H9 (cell line): ENCODE data around the gene NFAM1. TPM values are rescaled to one million over a fixed set of nuclear protein-coding genes. Genes with fewer than 3 reads are reported as not detected.

Experiments used
- DNase-seq: peaks from one replicate; pipeline ENCODE4 v3.0.0-alpha.2; 2017
- H2AFZ ChIP-seq: one replicate; pipeline ENCODE4 v1.6.1; 2013; ENCODE audit warnings: mild to moderate bottlenecking, low read length, control low read depth, moderate library complexity
- H2AK5ac ChIP-seq: 2 replicates; pipeline ENCODE4 v1.6.1; 2013; ENCODE audit warnings: low read length, control low read depth, mixed read lengths; ENCODE audit not compliant: insufficient read length
- H2BK120ac ChIP-seq: one replicate; pipeline ENCODE4 v1.6.1; 2013; ENCODE audit warnings: low read depth, mild to moderate bottlenecking, low read length, control low read depth, inconsistent platforms; ENCODE audit not compliant: poor library complexity, severe bottlenecking
- H2BK12ac ChIP-seq: 2 replicates; pipeline ENCODE4 v1.6.1; 2013; ENCODE audit warnings: low read length, control low read depth, mixed read lengths, low read depth; ENCODE audit not compliant: insufficient read length
- H2BK15ac ChIP-seq: 2 replicates; pipeline ENCODE4 v1.6.1; 2013; ENCODE audit warnings: low read depth, low read length, control low read depth
- H2BK20ac ChIP-seq: one replicate; pipeline ENCODE4 v1.6.1; 2013; ENCODE audit warnings: low read depth, mild to moderate bottlenecking, low read length, control low read depth, inconsistent platforms; ENCODE audit not compliant: poor library complexity, severe bottlenecking
- H2BK5ac ChIP-seq: 2 replicates; pipeline ENCODE4 v1.6.1; 2013; ENCODE audit warnings: low read length, control low read depth, mixed read lengths; ENCODE audit not compliant: insufficient read length
- H3K14ac ChIP-seq: 2 replicates; pipeline ENCODE4 v1.6.1; 2013; ENCODE audit warnings: low read length, control low read depth; ENCODE audit not compliant: insufficient read depth
- H3K18ac ChIP-seq: 2 replicates; pipeline ENCODE4 v1.6.1; 2013; ENCODE audit warnings: low read depth, mild to moderate bottlenecking, mixed read lengths, low read length, control low read depth; ENCODE audit not compliant: insufficient read length
- H3K23ac ChIP-seq: 2 replicates; pipeline ENCODE4 v1.6.1; 2013; ENCODE audit warnings: low read length, control low read depth, mixed read lengths, low read depth; ENCODE audit not compliant: insufficient read length
- H3K23me2 ChIP-seq: 2 replicates; pipeline ENCODE4 v1.6.1; 2013; ENCODE audit warnings: low read depth, mild to moderate bottlenecking, mixed read lengths, low read length, control low read depth; ENCODE audit not compliant: insufficient read length, poor library complexity, severe bottlenecking
- H3K27ac ChIP-seq: 2 replicates; pipeline ENCODE4 v1.5.1; 2013; ENCODE audit warnings: low read length, control low read depth, mixed read lengths, low read depth; ENCODE audit not compliant: insufficient read length
- H3K27me3 ChIP-seq: 2 replicates; pipeline ENCODE4 v1.6.1; 2013; ENCODE audit warnings: low read length, control low read depth, inconsistent platforms; ENCODE audit not compliant: insufficient read depth
- H3K4ac ChIP-seq: 2 replicates; pipeline ENCODE4 v1.6.1; 2013; ENCODE audit warnings: low read depth, mild to moderate bottlenecking, control low read depth, inconsistent platforms, low read length, moderate library complexity
- H3K4me1 ChIP-seq: 2 replicates; pipeline ENCODE4 v1.6.1; 2013; ENCODE audit warnings: low read length, control low read depth, inconsistent platforms; ENCODE audit not compliant: insufficient read depth
- H3K4me2 ChIP-seq: 2 replicates; pipeline ENCODE4 v1.6.1; 2013; ENCODE audit warnings: low read length, control low read depth, mixed read lengths; ENCODE audit not compliant: insufficient read length, insufficient read depth
- H3K56ac ChIP-seq: 2 replicates; pipeline ENCODE4 v1.6.1; 2013; ENCODE audit warnings: low read depth, mild to moderate bottlenecking, mixed read lengths, low read length, control low read depth; ENCODE audit not compliant: insufficient read length
- H3K79me1 ChIP-seq: 2 replicates; pipeline ENCODE4 v1.6.1; 2013; ENCODE audit warnings: low read depth, mild to moderate bottlenecking, moderate library complexity, low read length, control low read depth, inconsistent platforms; ENCODE audit not compliant: insufficient read depth, poor library complexity, severe bottlenecking
- H3K79me2 ChIP-seq: 2 replicates; pipeline ENCODE4 v1.6.1; 2013; ENCODE audit warnings: low read length, control low read depth, inconsistent platforms; ENCODE audit not compliant: insufficient read depth
- H3K9ac ChIP-seq: 2 replicates; pipeline ENCODE4 v1.6.1; 2013; ENCODE audit warnings: low read length, control low read depth, mixed read lengths; ENCODE audit not compliant: insufficient read length; ENCODE audit errors: extremely low read depth
- H3K9me3 ChIP-seq: one replicate; pipeline ENCODE4 v1.6.1; 2013; ENCODE audit warnings: low read depth, low read length, inconsistent platforms; ENCODE audit not compliant: control insufficient read depth
- H3T11ph ChIP-seq: one replicate; pipeline ENCODE4 v1.6.1; 2013; ENCODE audit warnings: mild to moderate bottlenecking, low read length, control low read depth, inconsistent platforms
- H4K20me1 ChIP-seq: one replicate; pipeline ENCODE4 v1.6.1; 2013; ENCODE audit not compliant: control insufficient read depth, insufficient read length, insufficient read depth
- H4K5ac ChIP-seq: 2 replicates; pipeline ENCODE4 v1.6.1; 2013; ENCODE audit warnings: low read depth, mild to moderate bottlenecking, mixed read lengths, low read length, control low read depth; ENCODE audit not compliant: insufficient read length
- H4K8ac ChIP-seq: replicated peaks from 2 replicates; pipeline ENCODE4 v1.6.1; 2013; ENCODE audit warnings: low read length, control low read depth, mixed read lengths, low read depth; ENCODE audit not compliant: insufficient read length
- H4K91ac ChIP-seq: 2 replicates; pipeline ENCODE4 v1.6.1; 2013; ENCODE audit warnings: low read depth, mild to moderate bottlenecking, moderate library complexity, mixed read lengths, low read length, control low read depth; ENCODE audit not compliant: insufficient read length
- H3K27ac Mint-ChIP-seq, 3 experiments: 2 replicates in 2 of 3; 3 replicates in 1 of 3; pipeline ENCODE4 v1.8.0; 2020 to 2021; ENCODE audit warnings: mixed read lengths in 3 of 3, mild to moderate bottlenecking in 1 of 3, moderate library complexity in 1 of 3
- H3K27me3 Mint-ChIP-seq: 2 replicates; pipeline ENCODE4 v1.8.0; 2021; ENCODE audit warnings: low read depth, mild to moderate bottlenecking, moderate library complexity, mixed read lengths
- H3K36me3 Mint-ChIP-seq, 3 experiments: 2 replicates in 2 of 3; 3 replicates in 1 of 3; pipeline ENCODE4 v1.8.0; 2020 to 2021; ENCODE audit warnings: low read depth in 3 of 3, mixed read lengths in 3 of 3; ENCODE audit not compliant: insufficient read depth in 1 of 3
- H3K4me1 Mint-ChIP-seq, 2 experiments: 2 replicates each; pipeline ENCODE4 v1.8.0; 2020; ENCODE audit warnings: mixed read lengths in 2 of 2
- H3K4me3 Mint-ChIP-seq, 2 experiments: 2 replicates in 1 of 2; 3 replicates in 1 of 2; pipeline ENCODE4 v1.8.0; 2020 to 2021; ENCODE audit warnings: mild to moderate bottlenecking in 2 of 2, mixed read lengths in 2 of 2, moderate library complexity in 1 of 2
- H3K9me3 Mint-ChIP-seq, 2 experiments: 2 replicates in 1 of 2; 3 replicates in 1 of 2; pipeline ENCODE4 v1.8.0; 2020; ENCODE audit warnings: mild to moderate bottlenecking in 2 of 2, mixed read lengths in 2 of 2, moderate library complexity in 1 of 2
- WGBS: extraction: QIAGEN DNeasy Blood & Tissue Kit; methylation state at CpG from one replicate; pipeline ENCODE4 v1.1.7; 2013; ENCODE audit warnings: missing lambda C conversion rate, low lambda C conversion rate, mixed read lengths; ENCODE audit not compliant: insufficient read length; ENCODE audit errors: extremely low coverage; 5-methylcytosine and 5-hydroxymethylcytosine counted together
- total RNA-seq: library from RNA; stranded (reverse); gene quantifications from 2 replicates; pipeline ENCODE4 v1.2.1, GENCODE V29; 2021
- TF ChIP-seq, protein P1 (sequence below): fragments of 200-600 bp; sonication (generic); conservative IDR thresholded peaks from 3 replicates; pipeline ENCODE4 v1.8.0; 2021; ENCODE audit warnings: antibody characterized with exemption, mild to moderate bottlenecking

NFAM1 gene
- total RNA-seq, 1 experiment from 2014 or later, result 0.68 TPM

DNA sequence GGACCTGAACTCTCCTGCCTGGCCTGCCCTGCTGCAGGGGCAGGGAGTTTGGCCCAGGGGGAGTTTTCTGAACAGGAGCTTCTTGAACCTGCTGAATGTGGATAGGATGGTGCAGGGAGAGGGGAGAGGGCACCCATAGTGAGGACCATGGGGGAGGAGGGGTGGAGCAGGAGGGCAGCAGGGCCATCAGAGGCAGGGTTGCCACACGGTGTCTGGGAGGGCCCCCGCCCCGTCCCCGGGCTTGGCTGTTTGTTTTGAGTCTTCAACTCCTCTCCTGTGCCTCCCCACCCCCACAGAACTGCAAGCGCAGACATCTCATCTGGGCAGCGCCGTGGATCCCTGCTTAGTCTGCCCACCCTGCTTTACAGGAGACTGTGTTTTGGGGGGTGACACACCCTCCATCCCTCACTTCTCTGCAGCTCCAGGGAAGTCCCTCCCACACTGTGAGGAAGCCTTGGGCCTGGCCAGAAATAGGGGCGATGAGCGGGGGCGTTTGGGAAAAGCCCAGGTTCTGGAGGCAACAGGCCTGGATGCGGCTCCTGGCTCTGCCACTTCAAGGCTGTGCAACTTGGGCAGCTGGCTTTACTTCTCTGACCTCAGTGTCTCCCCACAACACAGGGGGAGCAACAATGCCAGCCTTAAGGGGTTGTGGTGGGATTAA, 14.4 kb downstream of the NFAM1 start:
- H4K8ac ChIP-seq, result no peak overlapping the region
- no peak overlapping the region for H2AFZ ChIP-seq
- H4K91ac ChIP-seq, result no peak overlapping the region
- no peak overlapping the region for H2BK120ac ChIP-seq
- no peaks in the 10 kb centered on the region for H3K79me2 ChIP-seq
- H3K79me1 ChIP-seq, result no peaks in the 10 kb centered on the region
- no peak overlapping the region for H3K4ac ChIP-seq
- H2AK5ac ChIP-seq, result no peak overlapping the region
- peak overlapping the region; percentile 63 for H3K14ac ChIP-seq
- H3K23ac ChIP-seq, result no peak overlapping the region
- no peaks in the 10 kb centered on the region for H3K9me3 ChIP-seq
- Mint-ChIP-seq H3K27ac (peak overlapping the region in 1 of 3 experiments; percentile 78; a peak in 2 of 7 replicates), H3K36me3 (no peaks in the 10 kb centered on the region), H3K4me3 (no peak overlapping the region), H3K9me3 (no peaks in the 10 kb centered on the region; a peak in 1 of 5 replicates), H3K4me1 (peaks cover 21 to 41% of the 10 kb centered on the region in 2 experiments), H3K27me3 (peaks cover 33% of the 10 kb centered on the region)
- no peaks in the 10 kb centered on the region for H3K27me3 ChIP-seq
- no peak overlapping the region for H3K4me2 ChIP-seq
- WGBS, result no CpG with 5 or more reads among the region's 11 CpGs
- no peak overlapping the region for H2BK5ac ChIP-seq
- H3K4me1 ChIP-seq, result peaks cover 4% of the 10 kb centered on the region; the same call in 1 of the 2 replicates
- no peak overlapping the region for H3K18ac ChIP-seq
- no peak overlapping the region for H3T11ph ChIP-seq
- H2BK15ac ChIP-seq, result no peak overlapping the region
- TF ChIP-seq, protein P1, sequence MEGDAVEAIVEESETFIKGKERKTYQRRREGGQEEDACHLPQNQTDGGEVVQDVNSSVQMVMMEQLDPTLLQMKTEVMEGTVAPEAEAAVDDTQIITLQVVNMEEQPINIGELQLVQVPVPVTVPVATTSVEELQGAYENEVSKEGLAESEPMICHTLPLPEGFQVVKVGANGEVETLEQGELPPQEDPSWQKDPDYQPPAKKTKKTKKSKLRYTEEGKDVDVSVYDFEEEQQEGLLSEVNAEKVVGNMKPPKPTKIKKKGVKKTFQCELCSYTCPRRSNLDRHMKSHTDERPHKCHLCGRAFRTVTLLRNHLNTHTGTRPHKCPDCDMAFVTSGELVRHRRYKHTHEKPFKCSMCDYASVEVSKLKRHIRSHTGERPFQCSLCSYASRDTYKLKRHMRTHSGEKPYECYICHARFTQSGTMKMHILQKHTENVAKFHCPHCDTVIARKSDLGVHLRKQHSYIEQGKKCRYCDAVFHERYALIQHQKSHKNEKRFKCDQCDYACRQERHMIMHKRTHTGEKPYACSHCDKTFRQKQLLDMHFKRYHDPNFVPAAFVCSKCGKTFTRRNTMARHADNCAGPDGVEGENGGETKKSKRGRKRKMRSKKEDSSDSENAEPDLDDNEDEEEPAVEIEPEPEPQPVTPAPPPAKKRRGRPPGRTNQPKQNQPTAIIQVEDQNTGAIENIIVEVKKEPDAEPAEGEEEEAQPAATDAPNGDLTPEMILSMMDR, result no peak
- H3K27ac ChIP-seq, result no peak overlapping the region
- H2BK12ac ChIP-seq, result no peak overlapping the region
- H2BK20ac ChIP-seq, result no peak overlapping the region
- DNase-seq, result no peak
- no peak overlapping the region for H3K56ac ChIP-seq
- no peak overlapping the region for H3K9ac ChIP-seq
- H4K5ac ChIP-seq, result no peak overlapping the region
- no peaks in the 10 kb centered on the region for H3K23me2 ChIP-seq
- no peaks in the 10 kb centered on the region for H4K20me1 ChIP-seq
